Stimulated activated CD4-positive, alpha-beta T cell treated with anti-CD3 and anti-CD28 coated beads, Interleukin-15, amount 100 ng/mL, for 24 hours (primary cell): ENCODE data around the gene HABP2.

Source experiments
- DNase-seq: peaks from one replicate; pipeline ENCODE4 v3.0.0-alpha.2; 2020

HABP2 gene

GRCh38 chr10:113527211-113527906 lies 25.5 kb upstream of the HABP2 start:
- no peak for DNase-seq

GRCh38 chr10:113528876-113529275 lies 24.0 kb upstream of the HABP2 start:
- DNase-seq, result no peak

- DNase-seq, result no peak
Observed at GRCh38 chr10:113529575-113529974, 23.3 kb upstream of the HABP2 start.

GRCh38 chr10:113530476-113530875 lies 22.4 kb upstream of the HABP2 start:
- no peak for DNase-seq

- DNase-seq, result no peak
Observed at GRCh38 chr10:113532724-113533123, 20.1 kb upstream of the HABP2 start.

GRCh38 chr10:113533801-113534200 lies 19.1 kb upstream of the HABP2 start:
- no peak for DNase-seq

GRCh38 chr10:113534423-113534822 lies 18.4 kb upstream of the HABP2 start:
- DNase-seq, result no peak

GRCh38 chr10:113537672-113538071 lies 15.2 kb upstream of the HABP2 start:
- DNase-seq, result no peak

GRCh38 chr10:113538151-113538550 lies 14.7 kb upstream of the HABP2 start:
- no peak for DNase-seq

GRCh38 chr10:113539789-113540188 lies 13.1 kb upstream of the HABP2 start:
- no peak for DNase-seq

- no peak for DNase-seq
Observed at GRCh38 chr10:113540845-113541548, 11.9 kb upstream of the HABP2 start.

- no peak for DNase-seq
Observed at GRCh38 chr10:113541549-113541927, 11.3 kb upstream of the HABP2 start.

GRCh38 chr10:113543107-113543955 lies 9.5 kb upstream of the HABP2 start:
- DNase-seq, result no peak

- no peak for DNase-seq
Observed at GRCh38 chr10:113544392-113544791, 8.5 kb upstream of the HABP2 start.

- DNase-seq, result no peak
Observed at GRCh38 chr10:113547426-113547825, 5.4 kb upstream of the HABP2 start.

- DNase-seq, result no peak
Observed at GRCh38 chr10:113549856-113550255, 3.0 kb upstream of the HABP2 start.

- no peak for DNase-seq
Observed at GRCh38 chr10:113550365-113550764, 2.5 kb upstream of the HABP2 start.

- DNase-seq, result no peak
Observed at GRCh38 chr10:113552014-113552413, 839 bp upstream of the HABP2 start.

- no peak for DNase-seq
Observed at GRCh38 chr10:113553149-113553548, 296 bp downstream of the HABP2 start.

- DNase-seq, result no peak
Observed at GRCh38 chr10:113554214-113554613, 1.4 kb downstream of the HABP2 start.

- DNase-seq, result no peak
Observed at GRCh38 chr10:113555245-113555644, 2.4 kb downstream of the HABP2 start.

- DNase-seq, result no peak
Observed at GRCh38 chr10:113555751-113556150, 2.9 kb downstream of the HABP2 start.

GRCh38 chr10:113557424-113557862 lies 4.6 kb downstream of the HABP2 start:
- no peak for DNase-seq

- DNase-seq, result no peak
Observed at GRCh38 chr10:113557903-113558321, 5.1 kb downstream of the HABP2 start.
